CD4-positive, alpha-beta memory T cell (primary cell): ENCODE results near the gene LYPD3. TPM values are rescaled to one million over a fixed set of nuclear protein-coding genes. Genes with fewer than 3 reads are reported as not detected.

ENCODE experiments used
- CTCF ChIA-PET: fragments of 350-600 bp; sonication (Branson Sonifier 250); formaldehyde crosslinking; loops from one replicate; lab custom pipeline; 2021; ENCODE audit warnings: inconsistent platforms; ENCODE audit not compliant: partially characterized antibody; lab: Charles Lee
- POLR2A ChIA-PET: fragments of 350-600 bp; sonication (Branson Sonifier 250); formaldehyde crosslinking; loops from one replicate; lab custom pipeline; 2021; ENCODE audit not compliant: partially characterized antibody; lab: Charles Lee
- DNase-seq, 5 donors: peaks; one replicate each; pipeline versions ENCODE4 v3.0.0 to v3.0.0-alpha.2; 2020 to 2022; ENCODE audit warnings: mixed read lengths in 1 of 5
- H3K27ac ChIP-seq: one replicate; pipeline ENCODE4 v1.7.0; 2013; ENCODE audit warnings: low read depth, low read length
- H3K27me3 ChIP-seq: 2 replicates; pipeline ENCODE4 v1.7.0; 2013; ENCODE audit warnings: mild to moderate bottlenecking, low read length, moderate library complexity; ENCODE audit not compliant: insufficient read depth
- H3K36me3 ChIP-seq: 2 replicates; pipeline ENCODE4 v1.7.0; 2013; ENCODE audit warnings: mild to moderate bottlenecking, low read length, moderate library complexity; ENCODE audit not compliant: insufficient read depth
- H3K4me1 ChIP-seq: 2 replicates; pipeline ENCODE4 v1.7.0; 2013; ENCODE audit warnings: mild to moderate bottlenecking, low read length, moderate library complexity; ENCODE audit not compliant: insufficient read depth
- H3K4me3 ChIP-seq, 2 donors: one replicate each; pipeline ENCODE4 v1.7.0; 2013; ENCODE audit warnings: low read length in 2 of 2, mild to moderate bottlenecking in 1 of 2
- H3K9me3 ChIP-seq, 2 donors: one replicate each; pipeline ENCODE4 v1.7.0; 2013; ENCODE audit warnings: low read length in 2 of 2, control low read depth in 1 of 2; ENCODE audit not compliant: control insufficient read depth in 1 of 2
- H3K27ac Mint-ChIP-seq, 7 donors: one replicate each; pipeline ENCODE4 v1.8.0; 2020 to 2021; ENCODE audit warnings: mixed read lengths in 7 of 7, mild to moderate bottlenecking in 6 of 7, inconsistent platforms in 3 of 7, moderate library complexity in 3 of 7
- H3K27me3 Mint-ChIP-seq, 2 donors: one replicate each; pipeline ENCODE4 v1.8.0; 2020 to 2021; ENCODE audit warnings: mixed read lengths in 2 of 2
- H3K36me3 Mint-ChIP-seq, 2 donors: one replicate each; pipeline ENCODE4 v1.8.0; 2020 to 2021; ENCODE audit warnings: mixed read lengths in 2 of 2, inconsistent platforms in 1 of 2, mild to moderate bottlenecking in 1 of 2
- H3K4me1 Mint-ChIP-seq, 4 donors: one replicate each; pipeline ENCODE4 v1.8.0; 2020 to 2021; ENCODE audit warnings: mixed read lengths in 4 of 4, mild to moderate bottlenecking in 1 of 4
- H3K4me3 Mint-ChIP-seq, 8 donors: one replicate each; pipeline ENCODE4 v1.8.0; 2020 to 2021; ENCODE audit warnings: mixed read lengths in 8 of 8, mild to moderate bottlenecking in 7 of 8, moderate library complexity in 6 of 8, inconsistent platforms in 3 of 8
- H3K9me3 Mint-ChIP-seq, 8 donors: one replicate each; pipeline ENCODE4 v1.8.0; 2020 to 2021; ENCODE audit warnings: mixed read lengths in 8 of 8, mild to moderate bottlenecking in 5 of 8, inconsistent platforms in 3 of 8, moderate library complexity in 1 of 8
- intact Hi-C: fragments of 100-400 bp; cut with micrococcal nuclease; formaldehyde crosslinking; loops from one replicate; pipeline ENCODE4 v1.15.1; 2023
- polyA plus RNA-seq, 2 donors: library from polyadenylated mRNA; unstranded; fragments of 300-500 nt; fragmentation: Illumina TruSeq; gene quantifications; one replicate each; pipeline ENCODE4 v1.2.3, GENCODE V29; 2021
- total RNA-seq, 2 experiments: library from RNA; stranded (reverse); gene quantifications; one replicate each; pipeline ENCODE4 v1.2.3, GENCODE V29; 2021

The LYPD3 gene
- total and polyA plus RNA-seq, 4 experiments from 2014 or later = 3.3 to 5.9 (median 4.1) TPM

DNA sequence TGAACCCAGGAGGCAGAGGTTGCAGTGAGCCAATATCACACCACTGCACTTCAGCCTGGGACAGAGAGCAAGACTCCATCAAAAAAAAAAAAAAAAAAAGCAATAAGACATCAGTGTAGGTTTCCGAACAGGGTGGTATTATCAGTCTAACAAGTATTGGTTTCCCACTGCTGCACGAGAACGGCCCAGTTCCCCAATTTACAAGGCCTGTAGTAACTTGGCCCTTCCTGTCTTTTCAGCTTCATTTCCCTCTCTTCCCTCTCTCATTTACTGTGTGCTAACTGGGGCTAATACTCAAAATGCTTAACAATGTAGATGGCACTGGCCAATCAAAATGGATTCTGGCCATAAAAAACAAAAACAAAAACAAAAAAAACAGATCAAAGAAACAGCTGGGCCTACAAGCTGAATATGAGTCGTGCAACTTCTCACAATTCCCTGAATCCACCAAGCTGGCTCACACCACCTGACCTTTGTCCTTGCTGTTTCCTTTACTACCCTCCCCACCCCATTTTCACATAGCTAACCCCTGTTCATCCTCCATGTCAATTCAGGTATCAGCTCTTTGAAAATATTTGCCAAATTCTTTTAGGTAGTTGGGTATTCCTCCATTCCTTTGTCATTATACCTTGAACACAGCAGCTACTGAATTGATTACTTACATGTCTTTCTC, 48.3 kb downstream of the LYPD3 start:
- H3K4me1 ChIP-seq = no peaks in the 10 kb centered on the region
- H3K36me3 ChIP-seq = no peaks in the 10 kb centered on the region
- no peaks in the 10 kb centered on the region for H3K4me1 Mint-ChIP-seq
- no peak overlapping the region for H3K4me3 ChIP-seq
- no peak for DNase-seq
- POLR2A ChIA-PET = interaction anchor here (0.5 to 0.9 kb wide), 2 partner anchors 40 to 108 kb away, joined by 4 read pairs; no protein-coding TSS in a partner anchor
- H3K27ac ChIP-seq = no peak overlapping the region
- peaks cover 2 to 3% of the 10 kb centered on the region in 2 donors for H3K27me3 Mint-ChIP-seq
- no peaks in the 10 kb centered on the region for H3K27me3 ChIP-seq
- H3K9me3 ChIP-seq = no peaks in the 10 kb centered on the region
- H3K9me3 Mint-ChIP-seq = no peaks in the 10 kb centered on the region
- intact Hi-C loops = no loop called here
- no peak overlapping the region for H3K4me3 Mint-ChIP-seq
- H3K27ac Mint-ChIP-seq = peak overlapping the region in 2 of 7 donors; percentile 12 to 30
- H3K36me3 Mint-ChIP-seq = no peaks in the 10 kb centered on the region
- CTCF ChIA-PET = interaction anchor here (0.8 to 2.1 kb wide), 4 partner anchors 9 to 30 kb away, joined by 3 to 9 read pairs (median 4); no protein-coding TSS in a partner anchor

DNA sequence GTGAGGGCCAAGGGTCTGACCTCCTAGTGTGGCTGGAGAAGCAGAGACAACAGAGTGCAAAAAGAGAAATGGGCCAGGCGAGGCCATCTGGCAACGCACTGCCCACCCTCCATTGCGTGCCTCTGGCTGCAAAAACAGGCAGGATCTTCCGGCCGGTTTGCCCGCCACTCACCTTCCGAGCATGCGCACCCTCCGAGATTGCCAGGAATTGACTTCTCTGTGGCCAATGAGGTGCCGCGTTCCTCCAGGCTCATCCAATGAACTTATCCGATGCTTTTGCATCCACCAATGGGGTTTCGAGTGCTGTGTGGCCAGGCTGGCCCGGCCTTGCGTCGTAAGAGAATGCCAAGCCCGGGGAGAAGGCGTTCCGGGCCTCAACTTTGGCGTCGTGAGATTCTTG, 50.9 kb downstream of the LYPD3 start, which contains the start of gene TEX101:
TSS of gene TEX101 (plus strand) at position 337 of the 400 bp plus-strand sequence. CDS start 1,030 bp downstream, outside the sequence.
- no peak for DNase-seq
- intact Hi-C loops = no loop called here

DNA sequence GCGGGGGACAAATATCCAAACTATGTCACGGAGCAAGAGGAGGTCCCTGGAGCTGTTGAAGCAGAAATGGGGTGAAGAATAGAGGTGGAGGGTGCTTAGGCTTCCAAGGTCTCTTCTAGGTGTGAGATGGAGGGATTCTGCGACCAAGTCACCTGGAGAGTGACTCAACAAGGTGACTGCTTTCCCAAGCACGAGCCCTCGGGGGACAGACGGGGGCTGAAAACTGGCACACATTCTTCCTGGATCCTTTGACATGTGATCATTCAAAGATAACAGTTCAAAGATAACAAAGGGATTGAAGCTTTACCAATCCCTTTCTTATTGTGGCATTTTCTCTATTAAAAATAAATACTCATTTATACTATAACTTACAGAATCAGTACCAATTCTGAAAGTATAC, 53.0 kb downstream of the LYPD3 start:
- Mint-ChIP-seq H3K4me3 (no peak overlapping the region), H3K27me3 (peaks cover 0 to 10% of the 10 kb centered on the region in 2 donors), H3K9me3 (peaks cover 0 to 6% (median 0%) of the 10 kb centered on the region in 8 donors), H3K27ac (no peak overlapping the region), H3K36me3 (no peaks in the 10 kb centered on the region), H3K4me1 (no peaks in the 10 kb centered on the region)
- no peaks in the 10 kb centered on the region for H3K36me3 ChIP-seq
- intact Hi-C loops = no loop called here
- CTCF ChIA-PET = no interaction called here
- no peak for DNase-seq
- no peaks in the 10 kb centered on the region for H3K27me3 ChIP-seq
- POLR2A ChIA-PET = no interaction called here
- H3K4me1 ChIP-seq = no peaks in the 10 kb centered on the region
- H3K4me3 ChIP-seq = no peak overlapping the region
- no peaks in the 10 kb centered on the region for H3K9me3 ChIP-seq
- H3K27ac ChIP-seq = no peak overlapping the region

More for the DNA sequence above, 50.9 kb downstream of the LYPD3 start, which contains the start of gene TEX101:
- Mint-ChIP-seq H3K9me3 (peaks cover 0 to 4% (median 0%) of the 10 kb centered on the region in 8 donors), H3K36me3 (no peaks in the 10 kb centered on the region), H3K4me3 (no peak within 1 kb of the TSS), H3K27me3 (peaks cover 2 to 10% of the 10 kb centered on the region in 2 donors), H3K27ac (no peak within 1 kb of the TSS), H3K4me1 (no peaks in the 10 kb centered on the region)
- no peaks in the 10 kb centered on the region for H3K4me1 ChIP-seq
- no peak within 1 kb of the TSS for H3K4me3 ChIP-seq
- ChIA-PET CTCF (no interaction called here), POLR2A (no interaction called here)
- H3K9me3 ChIP-seq = no peaks in the 10 kb centered on the region
- no peak within 1 kb of the TSS for H3K27ac ChIP-seq
- H3K27me3 ChIP-seq = no peaks in the 10 kb centered on the region
- H3K36me3 ChIP-seq = no peaks in the 10 kb centered on the region

Other genes with a start within 250 kb of the LYPD3 start
- not detected for gene PSG9, start 196.1 kb downstream of the LYPD3 start, total RNA-seq
- not detected for gene PSG9, start 196.1 kb downstream of the LYPD3 start, polyA plus RNA-seq
- not detected for gene CD177, start 111.9 kb downstream of the LYPD3 start, total RNA-seq
- not detected for gene CD177, start 111.9 kb downstream of the LYPD3 start, polyA plus RNA-seq
- gene TEX101, start 50.7 kb downstream of the LYPD3 start, total RNA-seq = not detected
- gene TEX101, start 50.7 kb downstream of the LYPD3 start, polyA plus RNA-seq = not detected
- gene PHLDB3, start 39.1 kb upstream of the LYPD3 start, total RNA-seq = 10 to 100 TPM; 36.9 to 47.3 TPM
- 1 to 10 TPM; 1.3 to 5.5 TPM for gene PHLDB3, start 39.1 kb upstream of the LYPD3 start, polyA plus RNA-seq
- 10 to 100 TPM; 23.9 to 29.1 TPM for gene ETHE1, start 61.6 kb upstream of the LYPD3 start, total RNA-seq
- gene ETHE1, start 61.6 kb upstream of the LYPD3 start, polyA plus RNA-seq = 10 to 100 TPM; 79.1 to 80.7 TPM
- gene ZNF575, start 67.6 kb upstream of the LYPD3 start, total RNA-seq = 10 to 100 TPM; 11.0 to 11.8 TPM
- 1 to 10 TPM; 2.1 to 3.6 TPM for gene ZNF575, start 67.6 kb upstream of the LYPD3 start, polyA plus RNA-seq
- 10 to 100 TPM; 33.4 to 41.0 TPM for gene XRCC1, start 109.9 kb upstream of the LYPD3 start, total RNA-seq
- 10 to 100 TPM; 16.3 to 29.1 TPM for gene XRCC1, start 109.9 kb upstream of the LYPD3 start, polyA plus RNA-seq
- gene PINLYP, start 110.2 kb upstream of the LYPD3 start, total RNA-seq = under 1 TPM; 0.33 to 0.84 TPM
- 1 to 10 TPM in 1 of 2 donors, not detected in 1; 1.3 TPM for gene PINLYP, start 110.2 kb upstream of the LYPD3 start, polyA plus RNA-seq
- gene IRGQ, start 130.5 kb upstream of the LYPD3 start, total RNA-seq = 10 to 100 TPM; 16.5 to 17.9 TPM
- 1 to 10 TPM in 1 of 2 donors, under 1 TPM in 1; 0.37 to 2.2 TPM for gene IRGQ, start 130.5 kb upstream of the LYPD3 start, polyA plus RNA-seq
- gene ZNF576, start 131.0 kb upstream of the LYPD3 start, total RNA-seq = 10 to 100 TPM; 18.4 to 18.6 TPM
- 10 to 100 TPM in 1 of 2 donors, 1 to 10 TPM in 1; 8.4 to 13.0 TPM for gene ZNF576, start 131.0 kb upstream of the LYPD3 start, polyA plus RNA-seq
- gene SRRM5, start 146.5 kb upstream of the LYPD3 start, total RNA-seq = under 1 TPM; 0.83 to 0.99 TPM
- under 1 TPM in 1 of 2 donors, not detected in 1; 0.10 TPM for gene SRRM5, start 146.5 kb upstream of the LYPD3 start, polyA plus RNA-seq
- 10 to 100 TPM; 27.7 to 28.2 TPM for gene ZNF428, start 154.0 kb upstream of the LYPD3 start, total RNA-seq
- 10 to 100 TPM; 13.9 to 19.9 TPM for gene ZNF428, start 154.0 kb upstream of the LYPD3 start, polyA plus RNA-seq
- gene CADM4, start 174.2 kb upstream of the LYPD3 start, total RNA-seq = under 1 TPM; 0.33 to 0.49 TPM
- gene CADM4, start 174.2 kb upstream of the LYPD3 start, polyA plus RNA-seq = under 1 TPM in 1 of 2 donors, not detected in 1; 0.18 TPM
- 1 to 10 TPM; 8.6 to 9.4 TPM for gene PLAUR, start 204.6 kb upstream of the LYPD3 start, total RNA-seq
- 1 to 10 TPM; 6.3 to 6.6 TPM for gene PLAUR, start 204.6 kb upstream of the LYPD3 start, polyA plus RNA-seq